ENCODE measurements around the gene TUBA1C. TPM values are rescaled to one million over a fixed set of nuclear protein-coding genes. Genes with fewer than 3 reads are reported as not detected.

Gene TUBA1C
- total and polyA plus RNA-seq, 11 donors = 35.2 to 554 (median 68.8) TPM

- Histone ChIP-seq H3K9me3 (no peaks in the 10 kb centered on the region), H3K27ac (no peak overlapping the region), H3K27me3 (peaks cover 26 to 48% (median 34%) of the 10 kb centered on the region in 9 donors), H3K4me1 (peaks cover 0 to 37% (median 18%) of the 10 kb centered on the region in 12 donors), H3K36me3 (no peaks in the 10 kb centered on the region), H3K4me3 (peak overlapping the region in 6 of 12 donors; percentile 3 to 33 (median 18))
- TF ChIP-seq POLR2A (IDR thresholded peaks at IDR 0.05) = no peak
- TF ChIP-seq CTCF (IDR thresholded peaks at IDR 0.05) = no peak
- DNase-seq (peak in 2 of 5 donors; percentile 27 to 44), ATAC-seq (peak; percentile 32 to 68 (median 63))
- intact Hi-C loops (cut with DNase I) = loop anchor here in 2 of 10 donors (5.0 kb wide), 1 partner anchor 44 kb away; the partner anchor contains the start of gene C1QL4 (in 2 of the 2)
- WGBS, 4 donors = 31 to 47% (median 33%) methylated on average over 9 to 18 of the region's 18 CpGs
These were observed 28.4 kb downstream of the TUBA1C start for GRCh38 chr12:49293056-49293956.

GRCh38 chr12:49294086-49294803 is 29.4 kb downstream of the TUBA1C start:
- Histone ChIP-seq H3K9me3 (no peaks in the 10 kb centered on the region), H3K27me3 (peaks cover 30 to 57% (median 42%) of the 10 kb centered on the region in 9 donors), H3K36me3 (no peaks in the 10 kb centered on the region), H3K4me1 (peaks cover 0 to 37% (median 18%) of the 10 kb centered on the region in 12 donors), H3K4me3 (no peak overlapping the region), H3K27ac (no peak overlapping the region)
- 60 to 78% (median 74%) methylated on average over 5 to 8 of the region's 8 CpGs for WGBS, 4 donors
- TF ChIP-seq CTCF (IDR thresholded peaks at IDR 0.05) (no peak), POLR2A (IDR thresholded peaks at IDR 0.05) (no peak)
- ATAC-seq (no peak), DNase-seq (no peak)
- intact Hi-C loops (cut with DNase I) = loop anchor here in 2 of 10 donors (5.0 kb wide), 1 partner anchor 43 kb away; the partner anchor contains the start of gene C1QL4 (in 2 of the 2)

- 48 to 88% (median 57%) methylated on average over 1 to 5 of the region's 5 CpGs for WGBS, 4 donors
- TF ChIP-seq CTCF (IDR thresholded peaks at IDR 0.05) = no peak
- intact Hi-C loops (cut with DNase I) = loop anchor here in 2 of 10 donors (5.0 kb wide), 1 partner anchor 43 kb away; the partner anchor contains the start of gene C1QL4 (in 2 of the 2)
- ATAC-seq (no peak), DNase-seq (no peak)
- H3K4me3 ChIP-seq = no peak overlapping the region
- no peaks in the 10 kb centered on the region for H3K9me3 ChIP-seq
- peaks cover 31 to 57% (median 46%) of the 10 kb centered on the region in 9 donors for H3K27me3 ChIP-seq
- H3K36me3 ChIP-seq = no peaks in the 10 kb centered on the region
- H3K4me1 ChIP-seq = peaks cover 0 to 37% (median 18%) of the 10 kb centered on the region in 12 donors
- no peak overlapping the region for H3K27ac ChIP-seq
These were observed 29.9 kb downstream of the TUBA1C start for GRCh38 chr12:49294804-49295081.
